HepG2 (cell line): ENCODE data around the gene PLPPR3. TPM values are rescaled to one million over a fixed set of nuclear protein-coding genes. Genes with fewer than 3 reads are reported as not detected.
A peak's percentile ranks its signal among the peaks of the same experiment; 100 is the strongest.

Source experiments
- AGO1 ChIP-seq: fragments of 200-400 bp; formaldehyde crosslinking; IDR thresholded peaks from 2 replicates; pipeline ENCODE4 v1.6.1; 2017; ENCODE audit warnings: mild to moderate bottlenecking, low read depth, low read length, moderate library complexity; ENCODE audit not compliant: poor library complexity, severe bottlenecking
- ATRX ChIP-seq: sonication (generic); formaldehyde crosslinking; IDR thresholded peaks from 2 replicates; pipeline ENCODE4 v1.4.0; 2020; ENCODE audit warnings: missing genetic modification reagents, borderline replicate concordance
- CENPX ChIP-seq: sonication (generic); formaldehyde crosslinking; IDR thresholded peaks from 2 replicates; pipeline ENCODE4 v1.9.0; 2021; ENCODE audit warnings: mild to moderate bottlenecking, missing genetic modification reagents, moderate library complexity
- EED ChIP-seq: sonication (generic); formaldehyde crosslinking; IDR thresholded peaks from 2 replicates; pipeline ENCODE4 v1.5.0; 2020; ENCODE audit warnings: mild to moderate bottlenecking, missing genetic modification reagents
- FLYWCH1 ChIP-seq: sonication (generic); formaldehyde crosslinking; IDR thresholded peaks from 2 replicates; pipeline ENCODE4 v1.8.1; 2023; ENCODE audit warnings: mild to moderate bottlenecking, missing genetic modification reagents
- IKZF1 ChIP-seq: fragments of 450-650 bp; IDR thresholded peaks from 2 replicates; pipeline ENCODE4 v1.7.1; 2016
- KDM1A ChIP-seq: IDR thresholded peaks from 2 replicates; pipeline ENCODE4 v1.6.1; 2016; ENCODE audit warnings: missing compliant biosample characterization
- KDM5B ChIP-seq: sonication (generic); formaldehyde crosslinking; IDR thresholded peaks from 2 replicates; pipeline ENCODE4 v1.4.0; 2020; ENCODE audit warnings: missing genetic modification reagents, mild to moderate bottlenecking, borderline replicate concordance
- KLF16 ChIP-seq, 2 experiments: sonication (generic) in 1 of 2; formaldehyde crosslinking in 1 of 2; IDR thresholded peaks; 2 replicates each; pipeline versions ENCODE4 v1.6.1 to v1.8.0; 2016 to 2023; ENCODE audit warnings: missing genetic modification reagents in 2 of 2, missing compliant biosample characterization in 1 of 2
- MBNL3 ChIP-seq: fragments of 250-450 bp; sonication (Bioruptor Pico); conservative IDR thresholded peaks from 2 replicates; pipeline ENCODE4 v1.8.0; 2022; ENCODE audit warnings: mild to moderate bottlenecking, inconsistent platforms
- MLLT10 ChIP-seq: sonication (generic); formaldehyde crosslinking; IDR thresholded peaks from 2 replicates; pipeline ENCODE4 v1.4.0; 2020; ENCODE audit warnings: missing genetic modification reagents
- NR2C2 ChIP-seq: sonication (generic); formaldehyde crosslinking; IDR thresholded peaks from 2 replicates; pipeline ENCODE4 v1.4.0; 2020; ENCODE audit warnings: missing genetic modification reagents, mild to moderate bottlenecking, moderate library complexity, borderline replicate concordance
- RBFOX2 ChIP-seq: fragments of 200-400 bp; formaldehyde crosslinking; IDR thresholded peaks from 2 replicates; pipeline ENCODE4 v1.6.1; 2017; ENCODE audit warnings: low read depth, mild to moderate bottlenecking, low read length
- SAP130 ChIP-seq: IDR thresholded peaks from 2 replicates; pipeline ENCODE4 v1.6.1; 2016; ENCODE audit warnings: low read depth
- SMC3 ChIP-seq: IDR thresholded peaks from 2 replicates; pipeline ENCODE4 v1.6.1; 2011; ENCODE audit warnings: low read length, improper control_type of control experiment
- TBX2 ChIP-seq: sonication (generic); formaldehyde crosslinking; IDR thresholded peaks from 2 replicates; pipeline ENCODE4 v1.5.0; 2020; ENCODE audit warnings: missing genetic modification reagents, mild to moderate bottlenecking, borderline replicate concordance
- TCF7 ChIP-seq: sonication (generic); IDR thresholded peaks from 2 replicates; pipeline ENCODE4 v1.6.1; 2016; ENCODE audit warnings: antibody characterized with exemption, low read depth
- ZBTB7B ChIP-seq: sonication (generic); formaldehyde crosslinking; IDR thresholded peaks from 2 replicates; pipeline ENCODE4 v1.4.0; 2020; ENCODE audit warnings: missing genetic modification reagents
- ZNF256 ChIP-seq: sonication (generic); formaldehyde crosslinking; conservative IDR thresholded peaks from 2 replicates; pipeline ENCODE4 v1.4.0; 2020; ENCODE audit warnings: missing genetic modification reagents
- ZNF530 ChIP-seq: sonication (generic); formaldehyde crosslinking; IDR thresholded peaks from 2 replicates; pipeline ENCODE4 v1.5.0; 2020; ENCODE audit warnings: low read depth, mild to moderate bottlenecking, missing genetic modification reagents
- ZNF782 ChIP-seq: sonication (generic); formaldehyde crosslinking; IDR thresholded peaks from 2 replicates; pipeline ENCODE4 v1.4.0; 2020; ENCODE audit warnings: missing genetic modification reagents, mild to moderate bottlenecking, borderline replicate concordance
- polyA plus RNA-seq, 8 experiments: library from polyadenylated mRNA; depleted of rRNA in 3 of 8; stranded (reverse) in 7 of 8; unstranded in 1 of 8; fragments of >200 nt; fragmentation: Illumina TruSeq in 4 of 8; extraction: Trizol in 4 of 8; gene quantifications; 2 replicates each; pipeline versions ENCODE4 v1.2.1 to v1.2.3, GENCODE V29; 2011 to 2016; ENCODE audit warnings: low read depth in 4 of 8, missing spikeins in 1 of 8, mixed read lengths in 1 of 8; ENCODE audit not compliant: insufficient read depth in 1 of 8
- total RNA-seq, 5 experiments: library from RNA; depleted of rRNA; stranded (reverse); fragments of >200 nt; fragmentation: Illumina TruSeq; extraction: Trizol; gene quantifications; 2 replicates each; pipeline ENCODE4 v1.2.3, GENCODE V29; 2016; ENCODE audit warnings: low read depth in 1 of 5
- TF ChIP-seq, protein P1 (sequence below): sonication (generic); formaldehyde crosslinking; IDR thresholded peaks from 2 replicates; pipeline ENCODE4 v1.4.0; 2020; ENCODE audit warnings: missing genetic modification reagents
- TF ChIP-seq, protein P2 (sequence below): IDR thresholded peaks from 2 replicates; pipeline ENCODE4 v1.6.1; 2016; ENCODE audit warnings: missing biosample characterization, missing genetic modification reagents, low read depth
- TF ChIP-seq, protein P3 (sequence below): sonication (generic); formaldehyde crosslinking; IDR thresholded peaks from 2 replicates; pipeline ENCODE4 v1.4.0; 2020; ENCODE audit warnings: missing genetic modification reagents
- TF ChIP-seq, protein P4 (sequence below): sonication (generic); formaldehyde crosslinking; IDR thresholded peaks from 2 replicates; pipeline ENCODE4; 2020; ENCODE audit warnings: missing genetic modification reagents, mild to moderate bottlenecking, borderline replicate concordance

PLPPR3 gene
- total and polyA plus RNA-seq, 2 of the 13 experiments (the other 11 are each of a cell fraction or from before 2014, with no cell fraction given): 0.07 to 0.16 TPM

DNA sequence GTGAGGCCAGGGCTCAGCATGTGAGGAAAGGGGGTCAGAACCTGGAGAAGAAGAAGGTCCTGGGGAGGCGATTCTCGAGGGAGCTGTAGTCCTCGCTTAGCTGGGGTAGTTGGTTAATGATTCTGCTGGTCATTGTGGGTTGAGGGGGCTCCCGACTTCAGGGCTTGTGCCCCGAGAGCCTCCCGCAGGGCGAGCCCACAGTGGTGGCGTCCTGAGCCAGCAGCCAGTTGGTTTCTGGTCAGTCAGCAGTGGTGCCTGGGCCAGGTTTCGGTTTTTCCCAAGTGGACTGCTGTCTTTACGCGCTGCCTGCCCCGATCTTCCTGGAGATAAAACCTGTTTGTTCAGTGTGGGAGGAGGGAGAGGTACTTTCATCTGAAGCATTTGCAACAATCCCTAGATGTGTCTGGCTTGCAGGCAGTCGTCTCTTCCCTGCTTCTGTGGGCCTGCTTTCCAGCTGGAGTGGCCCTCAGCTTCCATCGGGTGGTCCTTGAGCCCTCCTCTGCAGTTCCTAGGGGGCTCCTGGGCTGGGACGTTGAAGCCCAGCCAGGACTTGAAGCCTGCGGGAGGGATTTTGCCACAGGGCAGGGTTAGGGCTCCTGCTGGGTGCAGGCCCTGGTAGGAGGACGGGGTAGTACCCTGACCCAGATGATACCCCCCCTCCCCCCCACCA lies 21.3 kb downstream of the PLPPR3 start (continued):
- TF ChIP-seq, protein P1, sequence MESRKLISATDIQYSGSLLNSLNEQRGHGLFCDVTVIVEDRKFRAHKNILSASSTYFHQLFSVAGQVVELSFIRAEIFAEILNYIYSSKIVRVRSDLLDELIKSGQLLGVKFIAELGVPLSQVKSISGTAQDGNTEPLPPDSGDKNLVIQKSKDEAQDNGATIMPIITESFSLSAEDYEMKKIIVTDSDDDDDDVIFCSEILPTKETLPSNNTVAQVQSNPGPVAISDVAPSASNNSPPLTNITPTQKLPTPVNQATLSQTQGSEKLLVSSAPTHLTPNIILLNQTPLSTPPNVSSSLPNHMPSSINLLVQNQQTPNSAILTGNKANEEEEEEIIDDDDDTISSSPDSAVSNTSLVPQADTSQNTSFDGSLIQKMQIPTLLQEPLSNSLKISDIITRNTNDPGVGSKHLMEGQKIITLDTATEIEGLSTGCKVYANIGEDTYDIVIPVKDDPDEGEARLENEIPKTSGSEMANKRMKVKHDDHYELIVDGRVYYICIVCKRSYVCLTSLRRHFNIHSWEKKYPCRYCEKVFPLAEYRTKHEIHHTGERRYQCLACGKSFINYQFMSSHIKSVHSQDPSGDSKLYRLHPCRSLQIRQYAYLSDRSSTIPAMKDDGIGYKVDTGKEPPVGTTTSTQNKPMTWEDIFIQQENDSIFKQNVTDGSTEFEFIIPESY: no peak
- TF ChIP-seq MBNL3 (CRISPR knock-in tag) (no peak), KDM5B (CRISPR knock-in tag) (no peak), KDM1A (CRISPR knock-in tag) (no peak), RBFOX2 (no peak), ZNF782 (CRISPR knock-in tag) (no peak), CENPX (CRISPR knock-in tag) (no peak), KLF16 (CRISPR knock-in tag; IDR thresholded peaks at IDR 0.05) (no peak), ZBTB7B (peak; percentile 61; the same call in 1 of the 2 replicates), ZNF256 (no peak), IKZF1 (no peak), NR2C2 (CRISPR knock-in tag) (no peak), TBX2 (CRISPR knock-in tag) (no peak), SMC3 (no peak), SAP130 (CRISPR knock-in tag) (peak; percentile 51), TCF7 (no peak), EED (CRISPR knock-in tag) (no peak), MLLT10 (CRISPR knock-in tag) (no peak), AGO1 (no peak), FLYWCH1 (CRISPR knock-in tag) (no peak), ATRX (CRISPR knock-in tag) (no peak), ZNF530 (CRISPR knock-in tag) (no peak)
- TF ChIP-seq, protein P2, sequence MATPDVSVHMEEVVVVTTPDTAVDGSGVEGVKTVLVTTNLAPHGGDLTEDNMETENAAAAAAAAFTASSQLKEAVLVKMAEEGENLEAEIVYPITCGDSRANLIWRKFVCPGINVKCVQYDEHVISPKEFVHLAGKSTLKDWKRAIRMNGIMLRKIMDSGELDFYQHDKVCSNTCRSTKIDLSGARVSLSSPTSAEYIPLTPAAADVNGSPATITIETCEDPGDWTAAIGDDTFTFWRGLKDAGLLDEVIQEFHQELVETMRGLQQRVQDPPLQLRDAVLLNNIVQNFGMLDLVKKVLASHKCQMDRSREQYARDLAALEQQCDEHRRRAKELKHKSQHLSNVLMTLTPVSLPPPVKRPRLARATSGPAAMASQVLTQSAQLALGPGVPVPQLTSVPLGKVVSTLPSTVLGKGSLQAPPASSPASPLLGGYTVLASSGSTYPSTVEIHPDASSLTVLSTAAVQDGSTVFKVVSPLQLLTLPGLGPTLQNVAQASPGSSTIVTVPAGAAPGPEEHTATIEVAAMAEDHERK: no peak
- TF ChIP-seq, protein P3, sequence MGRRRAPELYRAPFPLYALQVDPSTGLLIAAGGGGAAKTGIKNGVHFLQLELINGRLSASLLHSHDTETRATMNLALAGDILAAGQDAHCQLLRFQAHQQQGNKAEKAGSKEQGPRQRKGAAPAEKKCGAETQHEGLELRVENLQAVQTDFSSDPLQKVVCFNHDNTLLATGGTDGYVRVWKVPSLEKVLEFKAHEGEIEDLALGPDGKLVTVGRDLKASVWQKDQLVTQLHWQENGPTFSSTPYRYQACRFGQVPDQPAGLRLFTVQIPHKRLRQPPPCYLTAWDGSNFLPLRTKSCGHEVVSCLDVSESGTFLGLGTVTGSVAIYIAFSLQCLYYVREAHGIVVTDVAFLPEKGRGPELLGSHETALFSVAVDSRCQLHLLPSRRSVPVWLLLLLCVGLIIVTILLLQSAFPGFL (CRISPR knock-in tag): no peak
- TF ChIP-seq, protein P4, sequence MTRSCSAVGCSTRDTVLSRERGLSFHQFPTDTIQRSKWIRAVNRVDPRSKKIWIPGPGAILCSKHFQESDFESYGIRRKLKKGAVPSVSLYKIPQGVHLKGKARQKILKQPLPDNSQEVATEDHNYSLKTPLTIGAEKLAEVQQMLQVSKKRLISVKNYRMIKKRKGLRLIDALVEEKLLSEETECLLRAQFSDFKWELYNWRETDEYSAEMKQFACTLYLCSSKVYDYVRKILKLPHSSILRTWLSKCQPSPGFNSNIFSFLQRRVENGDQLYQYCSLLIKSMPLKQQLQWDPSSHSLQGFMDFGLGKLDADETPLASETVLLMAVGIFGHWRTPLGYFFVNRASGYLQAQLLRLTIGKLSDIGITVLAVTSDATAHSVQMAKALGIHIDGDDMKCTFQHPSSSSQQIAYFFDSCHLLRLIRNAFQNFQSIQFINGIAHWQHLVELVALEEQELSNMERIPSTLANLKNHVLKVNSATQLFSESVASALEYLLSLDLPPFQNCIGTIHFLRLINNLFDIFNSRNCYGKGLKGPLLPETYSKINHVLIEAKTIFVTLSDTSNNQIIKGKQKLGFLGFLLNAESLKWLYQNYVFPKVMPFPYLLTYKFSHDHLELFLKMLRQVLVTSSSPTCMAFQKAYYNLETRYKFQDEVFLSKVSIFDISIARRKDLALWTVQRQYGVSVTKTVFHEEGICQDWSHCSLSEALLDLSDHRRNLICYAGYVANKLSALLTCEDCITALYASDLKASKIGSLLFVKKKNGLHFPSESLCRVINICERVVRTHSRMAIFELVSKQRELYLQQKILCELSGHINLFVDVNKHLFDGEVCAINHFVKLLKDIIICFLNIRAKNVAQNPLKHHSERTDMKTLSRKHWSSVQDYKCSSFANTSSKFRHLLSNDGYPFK (CRISPR knock-in tag): no peak
